Right ventricle myocardium superior (tissue), 1 donor: ENCODE data around the gene KCND3. TPM values are rescaled to one million over a fixed set of nuclear protein-coding genes. Genes with fewer than 3 reads are reported as not detected.
"Not testable (repeated sequence)": the region's sequence is repeated elsewhere in the genome, so short reads cannot be mapped to it uniquely, and the experiment has no call there.

Source experiments
- ATAC-seq: fragments of 200-7000 bp; cut with Tn5 transposase; one replicate; pipeline ENCODE4 v1.9.1; 2020; ENCODE audit warnings: mild to moderate bottlenecking; ENCODE audit not compliant: poor library complexity
- DNase-seq: peaks from one replicate; pipeline ENCODE4 v3.0.0-alpha.2; 2020
- intact Hi-C: fragments of 100-400 bp; cut with DNase I; formaldehyde crosslinking; loops from one replicate; pipeline ENCODE4 v1.11.2; 2022
- total RNA-seq: library from RNA; stranded (reverse); fragmentation: NEBNext Ultra II Directional; extraction: Animal tissue kit (Norgen Biotek cat#: 25700); gene quantifications from one replicate; pipeline ENCODE4 v1.2.1, GENCODE V29; 2021
- donor health status: DM: no; HTN: yes; CAD: no; lungs with severe emphysema.

Gene KCND3
- total RNA-seq, 1 donor from 2014 or later, result 19.7 TPM

DNA sequence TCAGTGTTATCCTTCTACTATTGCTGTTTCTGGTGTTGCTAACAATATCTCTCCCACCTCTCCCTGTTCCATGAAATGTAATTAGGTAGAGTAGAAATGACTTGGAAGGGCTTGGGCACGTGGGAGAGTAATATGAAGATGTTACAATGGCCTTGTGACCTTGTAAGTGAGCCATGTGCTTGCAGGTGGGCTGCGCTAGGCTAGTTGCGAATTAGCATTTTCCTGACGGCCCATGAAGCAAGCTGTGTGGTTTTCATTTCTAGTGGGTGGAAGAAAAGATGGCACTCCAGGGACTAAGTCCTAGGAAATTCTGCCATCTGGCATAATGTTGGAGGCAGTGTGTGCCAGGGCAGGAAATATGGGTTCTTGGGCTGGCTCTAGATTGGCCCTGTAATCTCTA, 241.5 kb downstream of the KCND3 start:
- no peak for DNase-seq
- intact Hi-C loops, result loop anchor here (2.0 kb wide), 1 partner anchor 31 kb away; no protein-coding TSS in a partner anchor
- ATAC-seq, result no peak

DNA sequence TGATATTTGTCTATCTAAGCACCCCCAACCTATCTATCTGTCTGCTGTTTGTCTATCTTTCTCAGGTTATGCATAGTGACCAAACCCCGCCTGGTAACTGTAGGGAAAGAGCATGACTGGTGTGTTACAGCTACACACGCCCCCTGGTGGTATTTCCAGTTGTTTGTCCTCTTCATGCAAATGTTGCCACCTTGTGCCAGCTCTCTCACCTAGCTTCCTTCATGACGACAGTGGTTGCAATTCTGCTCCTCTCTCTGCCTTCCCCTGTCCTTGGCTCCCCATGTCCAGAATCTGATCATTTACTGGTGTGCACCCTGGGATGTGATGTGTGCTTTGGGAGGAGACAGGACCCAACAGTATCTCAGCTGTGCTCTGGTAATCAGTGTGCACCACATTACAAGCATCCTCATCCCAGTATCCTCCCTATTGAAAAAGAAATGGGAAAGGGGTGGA, 242.2 kb downstream of the KCND3 start:
- intact Hi-C loops, result loop anchor here (2.0 kb wide), 1 partner anchor 31 kb away; no protein-coding TSS in a partner anchor
- DNase-seq, result no peak
- peak; percentile 44 for ATAC-seq

DNA sequence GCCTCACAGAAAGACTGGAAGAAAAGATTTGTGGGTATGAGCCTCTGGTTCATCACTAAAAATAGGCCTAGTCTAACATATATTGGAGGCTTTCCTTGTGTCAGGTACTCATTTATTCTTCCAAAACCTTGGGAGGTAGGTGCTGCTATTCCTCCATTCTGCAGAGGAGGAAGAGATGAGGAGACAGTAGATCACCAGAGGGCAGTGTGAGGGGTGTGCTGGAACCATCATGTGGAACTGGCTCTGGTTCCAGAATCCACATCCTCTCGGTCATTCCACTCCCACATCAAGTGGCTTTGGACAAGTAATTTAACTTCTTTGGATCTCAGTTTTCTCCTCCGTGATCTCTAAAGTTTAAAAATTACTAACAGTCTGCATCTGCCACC, 242.9 kb downstream of the KCND3 start:
- no peak for ATAC-seq
- DNase-seq, result no peak
- intact Hi-C loops, result loop anchor here (2.0 kb wide), 1 partner anchor 30 kb away; no protein-coding TSS in a partner anchor

DNA sequence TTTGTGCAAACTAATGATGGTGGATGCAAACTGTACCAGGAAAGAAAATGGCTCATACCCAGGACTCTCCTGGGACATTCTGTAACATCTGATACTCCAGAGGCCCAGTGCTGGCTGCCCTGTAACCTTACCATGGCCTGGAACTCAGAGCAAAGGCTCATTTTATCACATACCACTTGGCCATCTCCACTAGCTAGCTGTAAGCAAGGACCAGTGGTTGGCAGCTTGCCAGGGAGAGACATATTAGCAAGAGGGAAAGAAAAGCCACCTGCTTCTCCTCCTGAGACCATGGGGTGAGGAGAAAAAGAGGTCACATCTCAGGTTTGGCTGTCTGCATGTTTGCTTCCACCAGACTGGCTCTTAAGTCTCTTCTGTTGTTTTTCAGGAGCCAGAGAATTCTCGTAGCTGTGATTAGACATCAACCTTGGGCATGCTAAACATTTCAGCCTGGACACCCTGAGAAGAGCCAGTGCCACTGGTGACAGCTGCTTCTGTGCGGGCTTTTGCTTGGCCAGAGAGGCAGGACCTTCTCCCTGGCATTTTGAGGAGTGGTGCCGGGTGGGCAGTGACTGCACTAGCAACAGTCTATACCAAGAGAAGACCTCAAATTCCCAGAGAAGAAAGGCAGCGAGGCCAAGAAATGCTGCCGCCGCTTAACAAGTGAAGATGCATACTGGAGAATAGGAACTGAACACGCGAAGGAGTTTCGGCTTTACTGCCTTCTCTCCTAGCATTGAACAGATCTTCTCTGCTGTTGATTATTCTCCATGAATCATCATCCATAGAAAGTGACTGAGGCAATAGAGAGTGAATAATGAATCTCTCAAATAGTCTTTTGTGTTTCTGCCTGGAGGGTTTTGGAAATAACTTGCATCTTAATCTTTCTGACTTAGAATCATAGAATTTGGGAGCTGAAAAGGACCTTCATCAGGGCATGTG, 243.5 kb downstream of the KCND3 start:
- intact Hi-C loops, result loop anchor here (2.0 kb wide), 1 partner anchor 29 kb away; no protein-coding TSS in a partner anchor
- peak; percentile 61 for ATAC-seq

DNA sequence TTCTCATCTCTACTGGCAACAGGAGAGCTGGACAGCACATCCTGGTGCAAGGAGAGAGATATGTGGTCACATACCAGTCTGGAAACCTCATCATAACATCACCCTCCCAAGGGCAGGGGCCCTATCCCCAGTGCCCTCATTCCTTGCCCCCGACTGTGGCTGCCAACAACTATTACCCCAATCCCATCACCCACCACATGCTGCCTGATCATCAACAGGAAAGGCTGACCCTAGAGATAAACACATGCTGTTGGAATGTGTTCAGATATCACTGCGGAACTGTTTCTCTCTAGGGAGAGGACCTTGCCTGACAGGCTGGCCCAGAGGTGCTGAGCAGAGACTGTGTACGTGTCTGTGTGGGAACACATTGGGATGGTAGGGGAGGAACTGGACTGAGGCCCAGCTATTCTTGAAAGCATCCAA, 245.8 kb downstream of the KCND3 start:
- no peak for DNase-seq
- intact Hi-C loops, result no loop called here
- ATAC-seq, result peak; percentile 5

More for the DNA sequence above, 243.5 kb downstream of the KCND3 start:
- DNase-seq, result no peak

DNA sequence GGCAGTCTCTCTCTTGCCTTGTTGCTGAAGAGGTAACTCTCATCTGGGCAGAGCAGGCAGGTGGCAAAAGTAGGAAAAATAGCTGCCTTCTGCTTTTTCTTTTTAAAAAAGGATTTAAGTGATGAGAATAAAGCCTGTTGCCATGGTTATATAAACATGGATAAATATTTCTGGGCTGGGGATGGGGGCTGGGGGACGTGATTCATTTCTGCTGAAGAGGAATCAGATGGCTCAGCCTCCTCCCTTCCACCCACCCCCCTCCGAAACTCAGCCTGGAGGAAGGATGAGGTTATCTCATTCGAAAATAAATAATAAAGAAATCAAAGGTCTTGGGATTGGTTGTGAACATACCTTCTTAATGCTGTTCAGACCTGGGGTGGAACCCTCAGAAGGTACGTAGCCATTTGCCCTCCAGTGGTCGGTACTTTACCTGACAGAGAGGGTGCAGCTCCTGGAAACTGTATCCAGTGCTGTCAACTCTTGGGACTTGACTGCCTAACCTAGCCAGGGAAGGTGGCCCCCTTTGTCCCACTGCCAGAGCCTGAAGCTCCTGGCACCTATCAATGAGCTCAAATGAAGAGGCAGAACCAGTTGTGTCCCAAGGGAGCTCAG, 246.4 kb downstream of the KCND3 start:
- no peak for ATAC-seq
- intact Hi-C loops, result no loop called here
- DNase-seq, result no peak

DNA sequence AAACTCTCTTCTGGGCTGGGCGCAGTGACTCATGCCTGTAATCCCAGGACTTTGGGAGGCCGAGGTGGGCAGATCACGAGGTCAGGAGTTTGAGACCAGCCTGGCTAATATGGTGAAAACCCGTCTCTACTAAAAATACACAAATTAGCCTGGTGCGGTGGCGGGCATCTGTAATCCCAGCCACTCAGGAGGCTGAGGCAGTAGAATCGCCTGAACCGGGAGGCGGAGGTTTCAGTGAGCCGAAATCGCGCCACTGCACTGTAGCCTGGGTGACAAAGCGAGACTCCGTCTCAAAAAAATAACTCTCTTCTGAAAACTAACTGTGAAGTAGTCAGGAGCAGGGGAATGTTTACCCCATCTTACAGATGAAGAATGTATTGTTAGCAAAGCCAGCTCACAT, 247.2 kb downstream of the KCND3 start:
- DNase-seq, intact Hi-C loops, ATAC-seq: not testable (repeated sequence)

DNA sequence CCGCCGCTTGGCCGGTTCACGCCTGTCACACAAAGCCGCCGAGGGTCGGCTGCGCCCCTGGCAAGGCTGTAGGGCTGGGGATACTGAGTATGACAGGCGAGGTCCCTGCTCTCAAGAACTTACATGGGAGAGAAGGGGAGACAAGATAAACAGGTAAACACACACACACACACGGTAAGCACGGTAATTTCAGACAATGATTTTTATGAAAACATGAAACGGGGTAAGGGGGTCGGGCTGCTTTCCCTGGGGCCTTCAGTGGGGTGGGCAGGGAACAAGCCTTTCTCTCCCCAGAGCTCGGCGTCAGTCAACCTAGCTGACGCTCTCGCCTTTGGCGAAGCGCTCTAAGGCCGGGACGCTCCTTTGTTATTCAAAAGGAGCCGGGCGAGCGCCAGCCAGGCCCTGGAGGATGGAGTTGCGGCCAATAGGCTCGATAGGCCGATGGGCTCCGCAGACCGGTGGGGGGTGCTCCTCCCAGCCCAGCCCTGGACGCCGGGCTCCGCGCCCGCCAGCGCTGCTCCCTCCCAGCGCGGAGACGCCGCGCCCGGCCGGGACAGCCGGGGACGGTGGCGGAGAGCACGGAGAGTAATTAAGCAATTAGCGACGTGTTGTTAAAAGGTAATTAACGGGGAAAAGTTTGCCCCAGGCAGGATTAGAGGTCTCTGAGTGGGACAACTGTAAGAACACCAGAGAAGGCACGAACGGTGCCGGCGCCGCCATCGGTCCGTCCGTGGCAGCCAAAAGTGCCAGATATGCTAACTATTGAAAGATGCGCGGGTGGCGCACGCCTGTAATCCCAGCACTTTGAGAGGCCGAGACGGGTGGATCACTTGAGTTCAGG, 249.3 kb downstream of the KCND3 start:
- ATAC-seq, result peak; percentile 61
- intact Hi-C loops, result no loop called here
- DNase-seq, result peak; percentile 87

DNA sequence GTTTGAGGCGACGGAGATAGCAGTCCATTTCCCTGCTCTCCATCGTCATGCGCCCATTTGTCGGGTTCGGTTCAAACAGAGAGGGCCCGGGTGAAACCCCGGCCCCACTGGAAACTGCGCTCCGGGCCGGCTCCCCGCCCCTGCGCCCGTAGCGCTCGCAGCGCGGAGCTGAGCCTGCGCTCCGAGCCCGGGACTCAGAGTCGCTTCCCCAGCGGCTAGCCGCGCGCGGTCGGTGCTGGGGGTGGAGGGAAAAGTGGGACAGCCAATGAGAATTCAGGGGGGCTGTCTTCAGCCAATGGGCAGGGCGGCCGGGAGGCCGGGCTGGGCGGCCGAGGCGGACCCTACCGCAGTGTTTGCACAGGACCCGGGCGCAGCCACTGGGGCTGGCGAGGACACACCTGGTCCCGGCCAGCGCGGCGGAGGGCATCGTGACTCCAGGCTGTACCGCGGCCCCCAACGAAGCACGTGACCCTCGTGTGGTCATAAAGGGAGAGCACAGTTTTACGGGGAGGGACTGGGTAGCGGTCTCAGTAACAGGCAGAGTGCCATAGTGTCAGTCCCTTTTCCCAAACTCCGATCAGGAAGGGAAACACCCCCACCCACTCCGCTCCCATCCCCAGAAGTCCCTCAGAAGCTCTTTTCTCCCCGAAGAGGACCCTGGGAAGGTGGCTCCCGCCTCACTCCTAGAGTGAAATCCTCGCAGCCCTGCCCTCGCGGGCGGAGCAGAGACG, 250.1 kb downstream of the KCND3 start, which contains the start of gene INKA2:
INKA2 (minus strand) TSS at position 202 of the 731 bp plus-strand sequence; CDS start at position 49, 153 bp downstream.
- ATAC-seq (peak; percentile 84), DNase-seq (peak; percentile 95)
- intact Hi-C loops, result no loop called here

DNA sequence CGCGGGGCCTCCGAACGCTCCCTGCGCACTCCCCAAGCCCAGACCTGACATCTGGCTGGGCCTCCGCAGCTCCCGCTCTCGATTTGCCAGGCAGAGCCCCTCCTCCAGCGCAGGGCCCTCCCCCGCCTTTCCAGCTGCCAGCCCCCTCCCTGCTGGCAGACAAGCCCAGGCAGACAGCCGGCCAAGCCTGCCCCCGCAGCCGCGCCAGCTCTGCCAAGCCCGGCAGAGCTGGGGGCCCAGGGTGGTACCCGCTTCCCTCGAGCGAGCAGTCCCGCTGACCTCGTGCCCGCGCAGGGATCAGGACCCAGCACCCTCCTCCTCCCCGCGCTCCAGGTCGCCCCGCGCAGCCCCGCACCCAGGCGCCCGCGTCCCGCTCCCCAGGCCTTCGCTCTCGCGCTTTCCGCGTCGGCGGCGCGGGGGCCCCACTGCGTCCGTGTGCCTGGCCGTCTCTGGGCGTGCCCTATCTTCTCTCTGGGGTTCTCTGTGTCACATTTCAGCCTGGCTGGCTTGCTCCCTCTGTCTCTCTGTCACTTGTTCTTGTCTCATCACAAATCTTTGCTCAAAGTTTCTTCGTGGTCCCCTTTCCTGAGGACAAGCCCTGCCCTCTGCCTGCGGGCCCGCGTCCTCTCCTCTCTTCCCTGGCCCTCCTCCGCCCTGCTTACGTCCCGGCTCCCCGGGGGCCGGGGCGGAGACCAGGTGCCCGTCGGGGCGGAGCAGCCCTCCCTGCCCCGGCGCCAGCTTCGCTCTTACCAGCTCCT, 250.9 kb downstream of the KCND3 start:
- peak; percentile 65 for ATAC-seq
- intact Hi-C loops, result no loop called here
- DNase-seq, result peak; percentile 88

DNA sequence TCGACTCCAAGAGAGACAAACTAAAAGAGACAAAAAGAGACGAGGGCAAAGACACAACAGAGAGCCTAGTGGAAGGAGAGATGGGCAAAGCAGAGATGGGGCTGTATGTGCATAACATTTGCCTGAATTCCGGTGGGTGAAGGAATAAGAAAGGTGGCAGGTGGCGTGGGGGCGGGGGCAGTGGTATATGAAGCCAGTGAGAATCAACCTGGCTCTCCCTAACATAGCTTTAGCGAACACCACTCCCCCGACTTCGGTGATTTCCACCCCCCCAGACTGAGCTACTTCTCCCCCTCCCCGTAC, 251.4 kb downstream of the KCND3 start:
- no peak for ATAC-seq
- intact Hi-C loops, result no loop called here
- no peak for DNase-seq

DNA sequence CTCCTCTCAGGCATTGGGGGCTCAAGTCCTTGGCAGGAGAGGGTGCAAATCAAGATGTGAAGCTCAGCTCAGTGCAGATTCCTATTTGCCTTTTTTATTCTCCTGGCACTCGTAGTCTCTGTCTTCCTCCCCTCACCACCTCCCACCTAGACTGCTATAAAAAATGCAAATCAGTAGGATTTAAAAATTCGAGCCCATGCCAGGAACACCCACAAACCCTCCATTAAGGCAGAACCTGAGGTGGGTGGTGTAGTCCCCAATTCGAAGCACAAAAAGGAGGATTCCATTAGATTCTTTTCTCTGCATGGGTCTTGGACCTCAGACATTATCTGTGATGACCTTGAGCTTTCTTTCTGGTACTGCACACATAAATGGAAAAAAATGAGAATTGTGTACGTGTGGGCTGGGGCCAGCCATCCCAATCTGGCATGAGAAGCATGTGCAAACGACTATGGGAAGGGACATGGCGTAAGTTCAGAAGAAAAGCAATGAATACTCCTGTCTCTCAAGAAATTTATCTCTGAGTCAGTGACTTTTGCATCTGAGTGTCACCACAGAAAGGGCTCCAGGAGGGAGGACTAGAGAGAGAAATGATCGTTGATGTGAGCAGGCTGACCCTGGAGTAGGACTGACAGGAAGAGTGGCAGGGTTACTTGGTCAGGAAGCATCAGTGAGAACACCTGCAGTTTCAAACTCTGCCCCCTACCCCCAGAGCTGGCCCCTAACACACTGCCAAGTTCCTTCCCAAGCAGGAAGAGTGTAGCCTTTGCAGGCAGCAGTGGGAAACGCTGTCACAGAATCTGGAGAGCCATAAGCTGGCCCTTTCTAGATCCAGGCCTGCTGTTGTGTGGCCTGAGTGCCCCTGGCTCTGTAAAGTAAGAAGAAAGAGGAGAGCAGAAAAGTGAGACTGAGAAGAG, 252.0 kb downstream of the KCND3 start:
- intact Hi-C loops, result no loop called here
- DNase-seq, result no peak
- no peak for ATAC-seq

DNA sequence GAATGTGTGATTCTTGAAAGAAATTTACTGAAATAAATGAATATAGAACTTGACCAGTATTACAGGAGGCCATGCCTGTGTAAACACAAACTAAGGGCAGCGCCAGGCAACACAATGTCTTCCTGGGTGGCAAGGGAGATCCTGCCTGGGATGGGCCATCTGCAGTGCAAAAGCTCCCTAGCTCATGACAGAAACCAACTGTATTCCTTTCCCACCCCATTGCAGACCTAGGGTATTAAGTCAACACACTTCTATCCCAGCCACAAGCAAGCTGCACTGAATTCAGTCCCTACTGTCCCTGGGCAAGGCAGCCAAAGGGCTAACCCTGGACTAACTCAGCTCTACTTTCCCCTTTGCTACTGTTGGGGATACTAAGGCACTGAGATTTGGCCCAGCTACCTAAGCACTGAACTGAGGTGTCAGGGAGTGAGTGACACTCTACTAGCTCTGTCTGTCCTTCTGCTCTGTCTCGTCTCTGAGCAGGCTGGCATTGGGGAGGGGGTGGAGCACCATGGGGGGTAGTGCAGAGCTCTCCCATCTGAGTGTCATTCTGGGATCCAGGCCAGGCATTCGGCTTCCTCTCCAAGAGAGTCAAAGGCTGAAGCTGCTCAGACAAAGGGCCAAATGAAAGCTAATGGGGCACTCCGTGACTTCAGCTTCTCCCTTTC, 252.8 kb downstream of the KCND3 start:
- ATAC-seq (peak; percentile 28), DNase-seq (peak; percentile 88)
- intact Hi-C loops, result no loop called here

DNA sequence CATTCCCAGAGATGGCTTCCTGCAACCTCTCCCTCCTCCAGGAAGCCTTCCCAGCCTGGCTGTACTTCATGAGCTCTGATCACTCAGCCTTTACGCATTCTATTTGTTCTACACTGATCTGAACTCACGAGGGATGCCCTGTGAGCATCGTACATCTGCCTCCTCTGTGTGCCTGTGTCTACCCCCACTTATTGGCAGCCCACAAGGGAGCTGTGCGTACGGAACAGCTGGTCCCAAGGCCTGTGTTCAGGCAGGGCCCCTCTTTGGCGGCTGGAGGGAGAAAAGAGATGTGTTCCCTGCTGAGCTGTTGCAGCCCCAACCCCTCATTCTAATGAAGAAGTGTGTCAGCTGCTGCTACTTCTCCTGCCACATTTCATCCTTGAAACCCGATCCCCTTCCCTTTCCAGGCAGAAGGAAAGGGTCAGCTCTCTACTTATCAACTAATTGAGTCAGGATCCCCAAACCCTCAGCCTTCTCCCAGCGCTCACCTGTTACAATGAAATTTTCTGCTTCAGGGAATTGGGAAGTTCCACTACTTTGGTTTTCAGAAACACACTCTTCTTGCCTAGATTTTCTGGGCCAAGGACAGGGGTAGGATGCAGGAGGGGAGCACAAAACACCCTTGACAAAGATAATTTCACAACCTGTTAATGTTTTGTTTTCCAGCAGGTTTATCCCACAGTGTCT, 253.5 kb downstream of the KCND3 start:
- no peak for DNase-seq
- ATAC-seq, result no peak
- intact Hi-C loops, result no loop called here

DNA sequence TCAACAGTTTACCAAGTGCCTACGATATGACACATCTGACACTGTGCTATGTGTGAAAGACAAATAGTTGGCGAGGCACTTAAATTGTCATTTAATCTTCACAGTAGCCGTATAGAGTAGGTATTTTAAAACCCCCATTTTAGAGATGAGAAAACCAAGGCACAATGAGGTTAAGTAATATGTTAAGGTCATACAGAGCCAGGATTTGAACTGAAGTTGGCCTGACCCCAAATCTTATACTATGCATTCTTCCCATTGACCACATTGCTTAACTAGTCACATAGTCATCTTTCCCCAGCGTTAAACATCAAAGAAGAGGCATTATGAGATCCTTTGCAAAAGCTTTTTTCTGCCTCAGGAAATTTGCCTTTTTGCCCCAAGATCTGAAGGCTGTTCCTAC, 254.1 kb downstream of the KCND3 start:
- no peak for ATAC-seq
- intact Hi-C loops, result no loop called here
- DNase-seq, result no peak

DNA sequence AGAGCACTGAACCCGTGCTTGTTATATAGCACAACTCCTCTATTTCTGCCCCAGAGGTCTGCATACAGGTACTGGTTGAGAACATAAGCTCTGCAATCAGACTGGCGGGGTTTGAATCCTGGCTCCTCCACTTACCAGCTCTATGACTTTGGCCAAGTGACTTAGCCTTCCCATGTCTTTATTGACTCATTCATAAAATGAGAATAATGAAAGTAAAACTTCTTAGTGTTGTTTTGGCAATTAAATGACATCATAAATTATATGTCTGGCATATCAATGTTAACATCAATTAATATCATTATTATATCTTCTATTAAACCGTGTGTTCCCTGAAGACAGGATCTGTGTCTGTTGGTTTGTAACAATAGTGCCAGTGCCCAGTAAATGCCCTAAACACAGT, 254.6 kb downstream of the KCND3 start:
- intact Hi-C loops, result no loop called here
- no peak for DNase-seq
- no peak for ATAC-seq
